Neural cell (in vitro differentiated cells): ENCODE results near the gene FSCN2. TPM values are rescaled to one million over a fixed set of nuclear protein-coding genes. Genes with fewer than 3 reads are reported as not detected.
A peak's percentile ranks its signal among the peaks of the same experiment; 100 is the strongest.

Experiments used
- H2AFZ ChIP-seq: fragments of 200-600, 300-800 bp; sonication (generic), shearing (Covaris generic); 2 replicates; pipeline ENCODE4 v1.6.0; 2014; ENCODE audit warnings: low read depth, mild to moderate bottlenecking, antibody characterized with exemption, low read length, moderate library complexity
- H3F3A ChIP-seq: fragments of 200-600 bp; shearing (Covaris generic); 2 replicates; pipeline ENCODE4 v1.6.1; 2016; ENCODE audit warnings: mild to moderate bottlenecking, moderate library complexity, mixed read lengths, antibody characterized with exemption, low read length; ENCODE audit not compliant: insufficient read depth, poor library complexity, severe bottlenecking
- H3K27ac ChIP-seq: fragments of 200-600, 300-800 bp; sonication (generic), shearing (Covaris generic); 2 replicates; pipeline ENCODE4 v1.5.1; 2014; ENCODE audit warnings: mild to moderate bottlenecking, low read length, moderate library complexity
- H3K27me3 ChIP-seq: fragments of 300-800, 200-600 bp; sonication (generic), shearing (Covaris generic); 2 replicates; pipeline ENCODE4 v1.6.0; 2014; ENCODE audit warnings: mild to moderate bottlenecking, low read depth, low read length, moderate library complexity; ENCODE audit not compliant: insufficient read depth
- H3K36me3 ChIP-seq: fragments of 300-800, 200-600 bp; sonication (generic), shearing (Covaris generic); 2 replicates; pipeline ENCODE4 v1.5.1; 2014; ENCODE audit warnings: mild to moderate bottlenecking, antibody characterized with exemption, low read length, moderate library complexity; ENCODE audit not compliant: insufficient read depth
- H3K4me2 ChIP-seq: fragments of 300-800, 200-600 bp; sonication (generic), shearing (Covaris generic); 2 replicates; pipeline ENCODE4 v1.6.0; 2014; ENCODE audit warnings: mild to moderate bottlenecking, low read length
- H3K4me3 ChIP-seq: fragments of 300-800, 200-600 bp; sonication (generic), shearing (Covaris generic); 2 replicates; pipeline ENCODE4 v1.5.1; 2014; ENCODE audit warnings: mild to moderate bottlenecking, low read length, moderate library complexity
- H3K79me2 ChIP-seq: fragments of 200-600 bp; shearing (Covaris generic); replicated peaks from 2 replicates; pipeline ENCODE4 v1.6.0; 2014; ENCODE audit warnings: mild to moderate bottlenecking, low read length, moderate library complexity; ENCODE audit not compliant: insufficient read depth
- H3K9ac ChIP-seq: fragments of 300-800, 200-600 bp; sonication (generic), shearing (Covaris generic); 2 replicates; pipeline ENCODE4 v1.6.1; 2016; ENCODE audit warnings: mild to moderate bottlenecking, low read length, mixed read lengths
- H3K9me2 ChIP-seq: fragments of 200-600 bp; shearing (Covaris generic); 2 replicates; pipeline ENCODE4 v1.6.1; 2016; ENCODE audit warnings: mild to moderate bottlenecking, low read length, mixed read lengths; ENCODE audit not compliant: insufficient read depth
- H3K9me3 ChIP-seq: fragments of 200-600, 300-800 bp; sonication (generic), shearing (Covaris generic); 2 replicates; pipeline ENCODE4 v1.6.1; 2016; ENCODE audit warnings: mild to moderate bottlenecking, mixed run types, low read length, moderate library complexity, mixed read lengths
- H4K20me1 ChIP-seq: fragments of 200-600 bp; shearing (Covaris generic); 2 replicates; pipeline ENCODE4 v1.6.1; 2016; ENCODE audit warnings: mild to moderate bottlenecking, mixed run types; ENCODE audit not compliant: insufficient read depth
- EP300 ChIP-seq: fragments of 450-650 bp; conservative IDR thresholded peaks from 2 replicates; pipeline ENCODE4 v1.6.1; 2014; ENCODE audit warnings: antibody characterized with exemption, mild to moderate bottlenecking, moderate library complexity; ENCODE audit not compliant: poor library complexity, severe bottlenecking
- EZH2 ChIP-seq: fragments of 200-600, 300-800 bp; shearing (Covaris generic), sonication (generic); IDR thresholded peaks from 2 replicates; pipeline ENCODE4 v1.6.1; 2014; ENCODE audit warnings: antibody characterized with exemption, low read length, borderline replicate concordance, mild to moderate bottlenecking; ENCODE audit not compliant: insufficient read depth, poor library complexity, severe bottlenecking
- MXI1 ChIP-seq: fragments of 450-650 bp; conservative IDR thresholded peaks from 2 replicates; pipeline ENCODE4 v1.6.1; 2014; ENCODE audit warnings: antibody characterized with exemption, mild to moderate bottlenecking; ENCODE audit not compliant: poor library complexity, severe bottlenecking
- POLR2AphosphoS5 ChIP-seq: IDR thresholded peaks from 2 replicates; pipeline ENCODE4 v1.6.1; 2012
- RAD21 ChIP-seq: fragments of 450-650 bp; conservative IDR thresholded peaks from 2 replicates; pipeline ENCODE4 v1.6.1; 2014; ENCODE audit warnings: antibody characterized with exemption, mild to moderate bottlenecking, moderate library complexity
- SMC3 ChIP-seq: fragments of 450-650 bp; conservative IDR thresholded peaks from 2 replicates; pipeline ENCODE4 v1.6.1; 2014; ENCODE audit warnings: antibody characterized with exemption, mild to moderate bottlenecking, moderate library complexity; ENCODE audit not compliant: poor library complexity
- TAF1 ChIP-seq: IDR thresholded peaks from 2 replicates; pipeline ENCODE4 v1.6.1; 2012; ENCODE audit warnings: low read depth
- polyA plus RNA-seq: library from polyadenylated mRNA; depleted of rRNA; stranded (reverse); fragments of >200 nt; gene quantifications from 2 replicates; pipeline ENCODE4 v1.2.3, GENCODE V29; 2014
- TF ChIP-seq, protein P1 (sequence below): fragments of 450-650 bp; IDR thresholded peaks from 2 replicates; pipeline ENCODE4 v1.5.1; 2014; ENCODE audit warnings: antibody characterized with exemption, mild to moderate bottlenecking, moderate library complexity; ENCODE audit not compliant: poor library complexity, severe bottlenecking
- TF ChIP-seq, protein P2 (sequence below): IDR thresholded peaks from 2 replicates; pipeline ENCODE4 v1.6.1; 2012; ENCODE audit warnings: borderline replicate concordance

FSCN2 gene
- polyA plus RNA-seq, 1 donor from 2014 or later: 4.8 TPM

DNA sequence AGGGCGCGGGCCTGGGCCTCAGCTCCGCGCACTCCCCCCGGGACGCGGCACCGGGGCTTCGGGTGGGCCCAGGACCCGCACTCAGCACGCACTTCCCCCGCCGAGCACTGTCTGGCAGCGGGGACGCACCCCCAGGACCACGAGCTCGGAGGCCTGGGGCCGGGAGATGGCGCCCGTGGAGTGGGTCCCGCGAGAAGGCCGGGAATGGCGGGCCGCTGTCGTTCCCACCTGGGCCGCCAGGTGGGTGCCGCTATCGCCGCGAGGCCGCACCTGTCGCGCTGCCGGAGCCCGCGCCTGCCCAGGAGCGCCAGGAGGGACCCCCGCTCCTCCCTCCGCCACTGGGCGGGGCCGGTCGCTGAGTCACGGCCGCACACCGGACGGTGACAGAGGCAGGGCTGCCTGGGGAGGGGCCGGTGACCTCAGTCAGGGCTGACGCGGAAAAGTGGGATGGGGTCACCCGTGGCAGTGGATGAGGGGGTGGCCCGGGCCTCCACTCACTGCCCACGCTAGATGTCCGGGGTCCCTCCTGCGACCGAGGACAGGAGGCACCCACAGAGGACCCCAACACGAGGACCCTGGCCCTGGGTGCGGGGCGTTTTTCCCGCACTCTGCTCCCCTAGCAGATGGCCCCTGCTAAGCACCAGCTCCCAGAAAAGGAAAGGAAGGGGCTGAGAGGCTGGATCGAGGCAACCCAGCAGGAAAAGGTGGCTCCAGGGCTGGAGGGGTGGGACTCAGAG lies 8.7 kb upstream of the FSCN2 start:
- Histone ChIP-seq H3K27ac (no peak overlapping the region), H3K4me3 (peak overlapping the region; percentile 63), H3K4me2 (peak overlapping the region; percentile 15), H4K20me1 (no peaks in the 10 kb centered on the region), H3K9me2 (no peaks in the 10 kb centered on the region), H3K27me3 (peaks cover 30% of the 10 kb centered on the region), H3F3A (peaks cover 9% of the 10 kb centered on the region), H3K9me3 (no peaks in the 10 kb centered on the region), H3K36me3 (no peaks in the 10 kb centered on the region), H2AFZ (no peak overlapping the region), H3K79me2 (peaks cover 34% of the 10 kb centered on the region), H3K9ac (peak overlapping the region; percentile 56)
- TF ChIP-seq RAD21 (peak; percentile 40), MXI1 (peak; percentile 40), EP300 (no peak), SMC3 (peak; percentile 40)
- TF ChIP-seq, protein P1, sequence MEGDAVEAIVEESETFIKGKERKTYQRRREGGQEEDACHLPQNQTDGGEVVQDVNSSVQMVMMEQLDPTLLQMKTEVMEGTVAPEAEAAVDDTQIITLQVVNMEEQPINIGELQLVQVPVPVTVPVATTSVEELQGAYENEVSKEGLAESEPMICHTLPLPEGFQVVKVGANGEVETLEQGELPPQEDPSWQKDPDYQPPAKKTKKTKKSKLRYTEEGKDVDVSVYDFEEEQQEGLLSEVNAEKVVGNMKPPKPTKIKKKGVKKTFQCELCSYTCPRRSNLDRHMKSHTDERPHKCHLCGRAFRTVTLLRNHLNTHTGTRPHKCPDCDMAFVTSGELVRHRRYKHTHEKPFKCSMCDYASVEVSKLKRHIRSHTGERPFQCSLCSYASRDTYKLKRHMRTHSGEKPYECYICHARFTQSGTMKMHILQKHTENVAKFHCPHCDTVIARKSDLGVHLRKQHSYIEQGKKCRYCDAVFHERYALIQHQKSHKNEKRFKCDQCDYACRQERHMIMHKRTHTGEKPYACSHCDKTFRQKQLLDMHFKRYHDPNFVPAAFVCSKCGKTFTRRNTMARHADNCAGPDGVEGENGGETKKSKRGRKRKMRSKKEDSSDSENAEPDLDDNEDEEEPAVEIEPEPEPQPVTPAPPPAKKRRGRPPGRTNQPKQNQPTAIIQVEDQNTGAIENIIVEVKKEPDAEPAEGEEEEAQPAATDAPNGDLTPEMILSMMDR: peak; percentile 79

DNA sequence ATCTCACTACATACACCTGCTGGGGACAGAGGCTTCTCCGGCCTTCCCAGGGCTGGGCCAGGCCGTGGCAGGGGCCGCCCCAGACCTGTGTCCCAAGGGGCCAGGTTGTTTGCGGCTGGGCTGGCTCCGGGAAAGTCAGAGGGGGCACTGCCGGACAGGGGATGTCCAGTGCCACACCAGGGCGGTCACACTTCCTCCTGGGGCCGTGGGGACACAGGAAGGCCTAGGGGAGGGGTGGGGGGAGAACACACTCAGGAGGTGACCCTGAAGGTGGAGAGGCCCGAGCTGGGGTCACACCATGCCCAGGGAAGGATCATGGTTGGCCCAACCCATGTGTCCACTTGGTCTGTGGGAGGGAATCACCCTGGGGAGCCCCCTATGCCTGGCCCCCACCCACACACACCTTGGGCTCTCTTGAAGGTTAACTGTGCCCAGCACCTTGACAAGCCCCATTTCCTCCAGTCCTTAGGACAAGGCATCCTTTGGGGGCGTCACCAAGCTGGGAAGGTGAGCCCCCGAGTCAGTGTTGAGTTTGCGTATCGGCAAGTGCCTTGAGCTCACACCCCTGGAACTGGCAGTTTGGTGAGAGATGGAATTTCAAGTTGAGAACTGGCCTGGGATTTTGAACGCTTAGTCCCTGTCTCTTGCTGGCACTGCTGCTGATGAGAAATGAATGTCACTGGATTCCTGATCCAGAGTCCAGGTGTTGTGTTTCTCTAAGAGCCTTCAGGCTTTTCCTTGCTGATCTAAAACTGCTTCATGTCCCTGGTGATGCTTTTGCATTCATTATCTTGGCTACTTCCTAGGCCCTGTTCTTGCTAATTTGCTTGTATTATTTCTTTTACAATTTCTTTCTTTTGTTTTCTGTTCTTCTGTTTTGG lies 7.9 kb upstream of the FSCN2 start:
- Histone ChIP-seq H3K27ac (no peak overlapping the region), H3K4me2 (peak overlapping the region; percentile 15), H4K20me1 (no peaks in the 10 kb centered on the region)

More for the DNA sequence above, 7.9 kb upstream of the FSCN2 start:
- TF ChIP-seq TAF1 (no peak), SMC3 (no peak), EZH2 (no peak), EP300 (no peak), RAD21 (no peak), MXI1 (no peak), POLR2AphosphoS5 (no peak)
- TF ChIP-seq, protein P1: no peak
- TF ChIP-seq, protein P2, sequence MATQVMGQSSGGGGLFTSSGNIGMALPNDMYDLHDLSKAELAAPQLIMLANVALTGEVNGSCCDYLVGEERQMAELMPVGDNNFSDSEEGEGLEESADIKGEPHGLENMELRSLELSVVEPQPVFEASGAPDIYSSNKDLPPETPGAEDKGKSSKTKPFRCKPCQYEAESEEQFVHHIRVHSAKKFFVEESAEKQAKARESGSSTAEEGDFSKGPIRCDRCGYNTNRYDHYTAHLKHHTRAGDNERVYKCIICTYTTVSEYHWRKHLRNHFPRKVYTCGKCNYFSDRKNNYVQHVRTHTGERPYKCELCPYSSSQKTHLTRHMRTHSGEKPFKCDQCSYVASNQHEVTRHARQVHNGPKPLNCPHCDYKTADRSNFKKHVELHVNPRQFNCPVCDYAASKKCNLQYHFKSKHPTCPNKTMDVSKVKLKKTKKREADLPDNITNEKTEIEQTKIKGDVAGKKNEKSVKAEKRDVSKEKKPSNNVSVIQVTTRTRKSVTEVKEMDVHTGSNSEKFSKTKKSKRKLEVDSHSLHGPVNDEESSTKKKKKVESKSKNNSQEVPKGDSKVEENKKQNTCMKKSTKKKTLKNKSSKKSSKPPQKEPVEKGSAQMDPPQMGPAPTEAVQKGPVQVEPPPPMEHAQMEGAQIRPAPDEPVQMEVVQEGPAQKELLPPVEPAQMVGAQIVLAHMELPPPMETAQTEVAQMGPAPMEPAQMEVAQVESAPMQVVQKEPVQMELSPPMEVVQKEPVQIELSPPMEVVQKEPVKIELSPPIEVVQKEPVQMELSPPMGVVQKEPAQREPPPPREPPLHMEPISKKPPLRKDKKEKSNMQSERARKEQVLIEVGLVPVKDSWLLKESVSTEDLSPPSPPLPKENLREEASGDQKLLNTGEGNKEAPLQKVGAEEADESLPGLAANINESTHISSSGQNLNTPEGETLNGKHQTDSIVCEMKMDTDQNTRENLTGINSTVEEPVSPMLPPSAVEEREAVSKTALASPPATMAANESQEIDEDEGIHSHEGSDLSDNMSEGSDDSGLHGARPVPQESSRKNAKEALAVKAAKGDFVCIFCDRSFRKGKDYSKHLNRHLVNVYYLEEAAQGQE: no peak
- H3K9ac ChIP-seq: peak overlapping the region; percentile 56
- peak overlapping the region; percentile 63 for H3K4me3 ChIP-seq
- H3K79me2 ChIP-seq: peaks cover 32% of the 10 kb centered on the region
- no peaks in the 10 kb centered on the region for H3K36me3 ChIP-seq
- H3K9me3 ChIP-seq: no peaks in the 10 kb centered on the region
- peaks cover 30% of the 10 kb centered on the region for H3K27me3 ChIP-seq
- H2AFZ ChIP-seq: no peak overlapping the region
- H3K9me2 ChIP-seq: no peaks in the 10 kb centered on the region
- H3F3A ChIP-seq: peaks cover 6% of the 10 kb centered on the region
